Nephron (organoid): Measurements from ENCODE around the gene MRPL16.

ENCODE experiments used
- H3K27ac Mint-ChIP-seq, 3 experiments: 2 replicates each; pipeline ENCODE4 v1.8.0; 2020; ENCODE audit warnings: mixed read lengths in 3 of 3, mild to moderate bottlenecking in 2 of 3, moderate library complexity in 1 of 3
- H3K27me3 Mint-ChIP-seq: 2 replicates; pipeline ENCODE4 v1.8.0; 2021; ENCODE audit warnings: low read depth, mild to moderate bottlenecking, moderate library complexity, mixed read lengths
- H3K36me3 Mint-ChIP-seq: 2 replicates; pipeline ENCODE4 v1.8.0; 2020; ENCODE audit warnings: low read depth, mixed read lengths
- H3K4me1 Mint-ChIP-seq: 2 replicates; pipeline ENCODE4 v1.8.0; 2020; ENCODE audit warnings: mixed read lengths
- H3K4me3 Mint-ChIP-seq, 3 experiments: 2 replicates each; pipeline ENCODE4 v1.8.0; 2020; ENCODE audit warnings: mild to moderate bottlenecking in 3 of 3, mixed read lengths in 3 of 3, moderate library complexity in 2 of 3
- H3K9me3 Mint-ChIP-seq: 2 replicates; pipeline ENCODE4 v1.8.0; 2020; ENCODE audit warnings: mixed read lengths
- TF ChIP-seq, protein P1 (sequence below), 3 experiments: fragments of 200-600 bp; sonication (generic); IDR thresholded peaks; one replicate each; pipeline ENCODE4 v1.5.0; 2021; ENCODE audit warnings: antibody characterized with exemption in 3 of 3; ENCODE audit not compliant: unreplicated experiment in 3 of 3

The MRPL16 gene

DNA sequence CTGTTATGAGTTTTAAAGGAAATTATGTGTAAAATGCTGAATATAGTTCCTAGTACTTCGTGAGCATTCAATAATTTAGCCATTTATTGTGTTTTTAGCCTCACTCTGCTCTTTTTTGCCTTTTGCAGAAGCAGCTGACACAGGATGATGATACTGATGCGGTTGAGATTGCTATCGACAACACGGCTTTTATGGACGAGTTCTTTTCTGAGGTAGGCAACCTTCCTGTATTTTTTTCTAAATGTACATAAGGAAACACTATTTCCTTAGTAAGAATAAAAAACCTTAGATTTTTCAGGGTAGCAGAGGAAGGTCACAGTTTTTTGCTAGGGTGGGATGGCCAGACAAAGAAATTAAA, 37.5 kb downstream of the MRPL16 start:
- no peak overlapping the region for H3K27ac Mint-ChIP-seq
- H3K36me3 Mint-ChIP-seq = no peaks in the 10 kb centered on the region
- H3K4me3 Mint-ChIP-seq = no peak overlapping the region
- no peaks in the 10 kb centered on the region for H3K4me1 Mint-ChIP-seq
- TF ChIP-seq, protein P1, sequence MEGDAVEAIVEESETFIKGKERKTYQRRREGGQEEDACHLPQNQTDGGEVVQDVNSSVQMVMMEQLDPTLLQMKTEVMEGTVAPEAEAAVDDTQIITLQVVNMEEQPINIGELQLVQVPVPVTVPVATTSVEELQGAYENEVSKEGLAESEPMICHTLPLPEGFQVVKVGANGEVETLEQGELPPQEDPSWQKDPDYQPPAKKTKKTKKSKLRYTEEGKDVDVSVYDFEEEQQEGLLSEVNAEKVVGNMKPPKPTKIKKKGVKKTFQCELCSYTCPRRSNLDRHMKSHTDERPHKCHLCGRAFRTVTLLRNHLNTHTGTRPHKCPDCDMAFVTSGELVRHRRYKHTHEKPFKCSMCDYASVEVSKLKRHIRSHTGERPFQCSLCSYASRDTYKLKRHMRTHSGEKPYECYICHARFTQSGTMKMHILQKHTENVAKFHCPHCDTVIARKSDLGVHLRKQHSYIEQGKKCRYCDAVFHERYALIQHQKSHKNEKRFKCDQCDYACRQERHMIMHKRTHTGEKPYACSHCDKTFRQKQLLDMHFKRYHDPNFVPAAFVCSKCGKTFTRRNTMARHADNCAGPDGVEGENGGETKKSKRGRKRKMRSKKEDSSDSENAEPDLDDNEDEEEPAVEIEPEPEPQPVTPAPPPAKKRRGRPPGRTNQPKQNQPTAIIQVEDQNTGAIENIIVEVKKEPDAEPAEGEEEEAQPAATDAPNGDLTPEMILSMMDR (IDR thresholded peaks at IDR 0.05; ENCODE audit: unreplicated experiment in 3 of 3) = no peak
- H3K9me3 Mint-ChIP-seq = no peaks in the 10 kb centered on the region
- no peaks in the 10 kb centered on the region for H3K27me3 Mint-ChIP-seq

DNA sequence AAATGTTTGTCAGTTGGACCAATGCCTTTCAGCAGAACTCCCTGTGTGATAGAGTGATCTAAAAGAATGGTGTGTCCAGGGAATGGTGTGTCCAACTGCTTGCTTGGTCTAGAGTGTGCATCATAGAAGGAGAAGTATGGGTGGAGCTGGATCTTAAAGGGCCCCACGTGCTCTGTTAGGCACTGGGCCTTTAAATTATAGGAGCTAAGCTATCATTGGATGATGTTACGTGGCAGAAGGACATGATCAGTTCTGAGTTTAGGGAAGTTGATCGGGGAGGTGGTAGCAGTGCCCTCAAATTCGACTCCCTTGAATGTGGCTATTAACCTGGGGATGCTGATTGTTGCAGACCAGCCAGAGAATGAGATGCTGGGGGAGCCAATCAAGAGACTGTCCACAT, 39.0 kb downstream of the MRPL16 start:
- Mint-ChIP-seq H3K27ac (peak overlapping the region in 1 of 3 experiments; percentile 7), H3K9me3 (no peaks in the 10 kb centered on the region), H3K36me3 (no peaks in the 10 kb centered on the region), H3K27me3 (peaks cover 3% of the 10 kb centered on the region), H3K4me1 (no peaks in the 10 kb centered on the region), H3K4me3 (no peak overlapping the region)
- TF ChIP-seq, protein P1 (IDR thresholded peaks at IDR 0.05; ENCODE audit: unreplicated experiment in 3 of 3) = no peak

DNA sequence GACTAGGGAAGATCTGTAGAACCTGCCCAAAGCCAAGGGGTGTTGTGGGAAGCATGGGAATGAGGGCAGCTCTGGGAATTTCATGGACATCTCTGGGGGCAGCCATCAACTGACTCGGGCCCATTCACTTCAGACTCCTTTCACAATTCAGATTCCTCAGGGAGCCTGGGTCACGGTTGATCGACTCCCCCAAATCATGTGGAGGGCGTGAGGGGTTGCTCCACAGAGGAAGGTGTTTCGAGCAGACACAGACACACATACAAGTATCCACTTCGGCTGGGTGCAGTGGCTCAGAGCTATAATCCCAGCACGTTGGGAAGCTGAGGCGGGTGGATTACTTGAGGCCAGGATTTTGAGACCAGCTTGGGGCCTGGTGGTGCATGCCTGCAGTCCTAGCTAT, 39.7 kb downstream of the MRPL16 start:
- H3K4me1 Mint-ChIP-seq = no peaks in the 10 kb centered on the region
- no peak overlapping the region for H3K4me3 Mint-ChIP-seq
- H3K27me3 Mint-ChIP-seq = peaks cover 3% of the 10 kb centered on the region
- H3K36me3 Mint-ChIP-seq = no peaks in the 10 kb centered on the region
- TF ChIP-seq, protein P1 (IDR thresholded peaks at IDR 0.05; ENCODE audit: unreplicated experiment in 3 of 3) = no peak
- H3K9me3 Mint-ChIP-seq = no peaks in the 10 kb centered on the region
- no peak overlapping the region for H3K27ac Mint-ChIP-seq

DNA sequence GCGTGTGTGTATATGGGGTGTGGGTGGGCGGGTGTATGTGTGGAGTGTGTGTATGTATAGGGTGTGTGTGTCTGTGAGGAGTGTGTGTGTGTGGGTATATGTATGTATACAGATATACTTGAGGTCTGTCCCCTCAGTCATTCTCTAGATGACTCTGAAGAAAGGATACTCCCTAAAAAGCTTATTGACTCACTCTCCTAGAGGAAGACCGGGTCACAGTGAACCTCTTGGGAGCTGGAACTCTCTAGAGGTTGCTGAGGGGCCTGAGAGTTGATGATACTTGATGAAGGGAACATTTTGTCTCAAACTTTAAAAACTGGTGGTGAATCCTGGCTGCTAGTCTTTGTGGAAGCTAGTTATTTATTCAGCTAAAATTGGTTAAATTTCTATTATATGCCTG, 40.3 kb downstream of the MRPL16 start:
- no peaks in the 10 kb centered on the region for H3K9me3 Mint-ChIP-seq
- H3K36me3 Mint-ChIP-seq = no peaks in the 10 kb centered on the region
- H3K4me1 Mint-ChIP-seq = no peaks in the 10 kb centered on the region
- TF ChIP-seq, protein P1 (IDR thresholded peaks at IDR 0.05; ENCODE audit: unreplicated experiment in 3 of 3) = no peak
- no peak overlapping the region for H3K27ac Mint-ChIP-seq
- peaks cover 3% of the 10 kb centered on the region for H3K27me3 Mint-ChIP-seq
- no peak overlapping the region for H3K4me3 Mint-ChIP-seq

DNA sequence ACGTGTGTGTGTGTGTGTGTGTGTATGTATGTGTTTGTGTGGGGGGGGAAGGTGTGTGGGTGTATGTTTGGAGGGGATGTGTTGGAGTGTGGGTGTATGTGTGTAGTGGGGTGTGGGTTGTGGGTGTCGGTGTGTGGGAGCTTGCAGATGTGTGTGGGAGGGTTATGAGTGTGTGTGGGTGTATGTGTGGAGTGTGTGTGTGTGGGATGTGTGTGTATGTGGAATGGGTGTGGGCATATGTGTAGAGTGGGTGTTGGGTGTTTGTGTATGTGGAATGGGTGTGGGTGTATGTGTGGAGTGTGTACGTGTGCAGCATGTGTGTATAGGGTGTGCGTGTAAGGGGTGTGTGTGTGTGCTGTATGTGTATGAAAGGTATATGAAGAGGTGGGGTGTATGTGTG, 40.8 kb downstream of the MRPL16 start:
- H3K36me3 Mint-ChIP-seq = no peaks in the 10 kb centered on the region
- TF ChIP-seq, protein P1 (IDR thresholded peaks at IDR 0.05; ENCODE audit: unreplicated experiment in 3 of 3) = no peak
- no peak overlapping the region for H3K4me3 Mint-ChIP-seq
- peaks cover 3% of the 10 kb centered on the region for H3K27me3 Mint-ChIP-seq
- no peaks in the 10 kb centered on the region for H3K9me3 Mint-ChIP-seq
- no peaks in the 10 kb centered on the region for H3K4me1 Mint-ChIP-seq
- no peak overlapping the region for H3K27ac Mint-ChIP-seq

DNA sequence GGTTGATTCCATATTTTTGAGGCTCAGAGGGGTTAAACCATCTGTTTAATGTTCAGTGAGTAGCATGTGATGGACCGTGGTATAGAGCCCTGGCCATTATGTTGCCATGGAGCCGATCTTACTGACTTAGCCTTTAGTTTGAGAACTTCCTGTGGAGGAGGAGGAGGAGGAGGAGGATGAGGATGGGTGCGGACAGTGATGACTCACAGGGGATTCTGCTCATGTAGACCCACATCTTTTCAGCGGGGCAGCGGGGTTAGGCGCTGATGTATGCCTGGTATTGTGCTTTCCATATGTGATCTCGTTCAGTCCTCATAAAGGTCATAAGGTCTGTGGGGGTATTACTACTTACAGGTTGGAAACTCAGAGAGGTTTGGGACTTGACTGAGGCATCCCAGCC, 41.5 kb downstream of the MRPL16 start:
- Mint-ChIP-seq H3K27ac (no peak overlapping the region), H3K9me3 (no peaks in the 10 kb centered on the region), H3K4me3 (no peak overlapping the region), H3K36me3 (no peaks in the 10 kb centered on the region), H3K4me1 (no peaks in the 10 kb centered on the region), H3K27me3 (peaks cover 3% of the 10 kb centered on the region)
- TF ChIP-seq, protein P1 (IDR thresholded peaks at IDR 0.05; ENCODE audit: unreplicated experiment in 3 of 3) = no peak
